Activated effector memory CD4-positive, alpha-beta T cell treated with anti-CD3 and anti-CD28 coated beads, Interleukin-2, amount 50 U/mL, for 16 hours (primary cell): ENCODE data around the gene GABARAP.
A peak's percentile ranks its signal among the peaks of the same experiment; 100 is the strongest.

Experiments
- DNase-seq: peaks from one replicate; pipeline ENCODE4 v3.0.0-alpha.2; 2020

The GABARAP gene

DNA sequence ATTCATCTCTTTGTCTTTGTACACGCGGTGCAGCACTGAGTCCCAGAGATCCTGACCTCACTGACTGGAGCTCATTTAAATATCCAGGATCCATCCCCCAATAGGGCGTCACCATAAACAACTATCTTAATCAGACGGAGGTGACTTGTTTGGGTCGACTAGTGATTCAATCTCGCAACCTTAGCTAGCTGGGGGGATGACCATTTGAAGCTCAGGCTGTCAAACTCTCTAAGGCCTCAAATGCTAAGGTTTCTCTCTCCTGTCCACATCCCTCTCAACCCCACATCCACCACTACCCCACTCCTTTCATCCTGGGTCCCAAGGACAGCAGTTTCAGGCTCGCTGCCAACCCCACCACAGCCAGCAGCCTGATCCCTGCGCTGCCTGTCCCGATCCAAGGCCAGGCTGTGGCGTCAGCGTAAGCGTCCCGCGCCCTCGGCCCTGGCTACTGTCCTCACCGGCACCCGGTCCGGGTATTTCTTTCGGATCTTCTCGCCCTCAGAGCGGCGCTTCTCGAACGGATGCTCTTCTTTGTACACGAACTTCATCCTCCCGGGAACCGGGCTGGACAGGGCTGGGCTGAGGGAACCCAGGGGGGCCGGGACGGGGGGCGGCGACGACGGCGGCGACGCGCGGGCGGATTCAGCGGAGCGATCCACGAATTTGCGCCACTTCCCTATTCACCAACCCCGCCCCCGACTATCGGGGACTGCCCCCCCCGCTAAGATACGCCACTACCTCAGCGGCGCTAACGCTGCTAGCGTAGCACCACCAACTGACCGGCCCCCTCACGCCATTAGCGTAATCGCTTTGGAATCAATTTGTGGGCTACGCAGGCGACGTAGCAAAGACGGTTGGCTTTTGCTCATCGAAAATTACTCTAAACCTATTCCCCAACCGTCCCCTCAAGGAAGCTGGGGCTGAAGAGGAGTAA lies at the start of gene GABARAP:
Gene GABARAP (minus strand): TSS at position 667 of the 934 bp plus-strand sequence. CDS start 119 bp downstream, at position 548.
- peak; percentile 97 for DNase-seq

- DNase-seq: no peak
These were observed 48.4 kb upstream of the GABARAP start for GRCh38 chr17:7290685-7291084.

- no peak for DNase-seq
These were observed 47.9 kb upstream of the GABARAP start for GRCh38 chr17:7290166-7290565.

DNA sequence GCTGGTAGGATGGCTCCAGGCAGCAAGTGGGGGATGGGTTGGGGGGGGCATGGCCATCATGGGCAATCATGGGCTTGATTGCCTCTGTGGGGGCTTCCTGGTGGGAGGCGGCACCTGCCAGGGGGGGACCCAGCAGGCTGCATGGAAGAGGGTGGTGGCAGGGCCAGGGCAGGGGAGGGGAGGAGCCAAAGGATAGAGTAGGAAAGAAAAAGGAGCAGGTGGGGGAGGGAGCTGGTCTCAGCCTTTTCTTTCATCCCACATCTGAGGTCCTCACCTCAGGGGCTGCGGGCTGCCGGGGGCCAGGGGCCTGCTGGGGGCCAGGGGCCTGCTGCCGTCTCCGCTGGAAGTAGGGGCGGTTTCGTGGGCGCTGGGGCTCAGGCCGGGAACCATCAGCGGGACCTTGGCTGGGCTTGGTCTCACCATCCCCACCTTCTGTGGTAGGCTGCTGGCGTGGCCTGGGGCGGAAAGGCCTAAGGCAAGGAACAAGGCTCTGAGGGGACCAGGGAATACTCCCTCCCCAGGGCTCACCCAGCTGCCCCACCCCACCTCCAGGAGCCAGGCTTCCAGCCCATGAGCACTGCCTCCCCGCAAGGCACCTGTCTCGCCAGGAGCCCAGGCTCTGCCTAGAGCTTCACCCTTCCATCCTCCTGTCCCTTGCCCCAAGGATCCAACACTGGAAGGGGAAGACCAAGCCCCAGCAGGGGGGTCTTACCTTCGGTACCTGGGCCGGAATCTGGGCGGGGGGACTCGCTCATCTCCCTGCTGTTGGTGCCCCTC lies 47.2 kb upstream of the GABARAP start:
- DNase-seq: no peak

DNA sequence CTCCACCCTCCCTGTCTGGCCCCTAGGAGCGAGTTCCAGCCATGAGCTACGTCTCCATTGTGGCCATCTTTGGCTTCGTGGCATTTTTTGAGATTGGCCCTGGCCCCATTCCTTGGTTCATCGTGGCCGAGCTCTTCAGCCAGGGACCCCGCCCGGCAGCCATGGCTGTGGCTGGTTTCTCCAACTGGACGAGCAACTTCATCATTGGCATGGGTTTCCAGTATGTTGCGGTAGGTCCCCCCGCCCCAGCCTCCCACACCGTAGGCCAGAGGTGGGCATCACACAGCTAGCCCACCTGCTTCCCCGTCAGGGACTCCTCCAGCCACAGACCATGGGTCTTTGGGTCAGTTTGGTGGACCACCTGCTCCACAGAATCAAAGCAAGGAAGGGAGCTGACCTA lies 43.4 kb upstream of the GABARAP start:
- no peak for DNase-seq

DNA sequence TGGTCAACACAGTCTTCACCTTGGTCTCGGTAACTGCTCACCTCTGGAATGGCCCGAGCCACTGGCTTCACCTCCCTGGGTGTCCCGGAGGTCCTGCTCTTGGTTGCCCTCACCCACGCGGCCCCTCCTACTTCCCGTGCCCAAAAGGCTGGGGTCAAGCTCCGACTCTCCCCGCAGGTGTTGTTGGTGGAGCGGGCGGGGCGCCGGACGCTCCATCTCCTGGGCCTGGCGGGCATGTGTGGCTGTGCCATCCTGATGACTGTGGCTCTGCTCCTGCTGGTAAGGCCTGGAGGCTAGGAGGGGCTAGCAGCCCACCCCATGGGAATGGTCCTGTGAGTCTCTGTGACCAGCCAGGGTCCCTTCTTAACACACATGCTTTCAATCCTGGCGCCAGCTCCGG lies 42.7 kb upstream of the GABARAP start:
- no peak for DNase-seq

DNA sequence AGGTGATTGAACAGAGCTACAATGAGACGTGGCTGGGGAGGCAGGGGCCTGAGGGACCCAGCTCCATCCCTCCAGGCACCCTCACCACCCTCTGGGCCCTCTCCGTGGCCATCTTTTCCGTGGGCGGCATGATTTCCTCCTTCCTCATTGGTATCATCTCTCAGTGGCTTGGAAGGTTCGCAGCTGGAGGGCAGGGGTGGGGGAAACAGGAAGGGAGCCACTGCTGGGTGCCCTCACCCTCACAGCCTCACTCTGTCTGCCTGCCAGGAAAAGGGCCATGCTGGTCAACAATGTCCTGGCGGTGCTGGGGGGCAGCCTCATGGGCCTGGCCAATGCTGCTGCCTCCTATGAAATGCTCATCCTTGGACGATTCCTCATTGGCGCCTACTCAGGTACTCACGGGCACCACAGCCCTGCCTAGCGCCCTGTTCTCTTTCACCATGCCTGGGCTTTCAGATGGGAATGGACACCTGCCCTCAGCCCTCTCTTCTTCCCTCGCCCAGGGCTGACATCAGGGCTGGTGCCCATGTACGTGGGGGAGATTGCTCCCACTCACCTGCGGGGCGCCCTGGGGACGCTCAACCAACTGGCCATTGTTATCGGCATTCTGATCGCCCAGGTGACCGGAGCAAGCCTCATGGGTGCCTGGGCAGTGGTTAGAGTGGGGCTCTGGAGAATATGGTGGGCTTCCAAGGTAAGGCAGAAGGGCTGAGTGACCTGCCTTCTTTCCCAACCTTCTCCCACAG lies 41.4 kb upstream of the GABARAP start:
- no peak for DNase-seq

DNA sequence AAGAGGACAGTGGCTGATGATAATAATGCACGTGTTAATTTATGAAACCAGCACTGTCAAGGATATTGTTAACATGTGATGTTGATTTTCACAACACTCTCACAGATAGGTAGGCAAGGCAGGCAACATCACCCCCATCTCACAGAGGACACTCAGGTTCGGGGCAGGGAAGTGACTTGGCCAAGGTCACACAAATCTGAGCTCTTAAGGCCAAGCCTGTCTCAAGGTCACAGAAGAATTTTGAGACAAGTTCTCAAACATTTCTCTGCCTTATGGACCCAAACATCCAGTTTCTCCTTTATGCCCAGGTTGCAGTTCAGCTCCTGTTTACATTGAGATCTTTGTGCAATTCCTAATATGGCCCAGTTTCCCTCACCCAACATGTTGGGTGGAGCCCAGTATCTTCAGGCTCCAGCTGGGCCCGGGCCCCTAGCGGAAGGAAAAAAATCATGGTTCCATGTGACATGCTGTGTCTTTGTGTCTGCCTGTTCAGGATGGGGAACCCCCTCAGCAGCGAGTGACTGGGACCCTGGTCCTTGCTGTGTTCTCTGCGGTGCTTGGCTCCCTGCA lies 40.6 kb upstream of the GABARAP start:
- no peak for DNase-seq

DNA sequence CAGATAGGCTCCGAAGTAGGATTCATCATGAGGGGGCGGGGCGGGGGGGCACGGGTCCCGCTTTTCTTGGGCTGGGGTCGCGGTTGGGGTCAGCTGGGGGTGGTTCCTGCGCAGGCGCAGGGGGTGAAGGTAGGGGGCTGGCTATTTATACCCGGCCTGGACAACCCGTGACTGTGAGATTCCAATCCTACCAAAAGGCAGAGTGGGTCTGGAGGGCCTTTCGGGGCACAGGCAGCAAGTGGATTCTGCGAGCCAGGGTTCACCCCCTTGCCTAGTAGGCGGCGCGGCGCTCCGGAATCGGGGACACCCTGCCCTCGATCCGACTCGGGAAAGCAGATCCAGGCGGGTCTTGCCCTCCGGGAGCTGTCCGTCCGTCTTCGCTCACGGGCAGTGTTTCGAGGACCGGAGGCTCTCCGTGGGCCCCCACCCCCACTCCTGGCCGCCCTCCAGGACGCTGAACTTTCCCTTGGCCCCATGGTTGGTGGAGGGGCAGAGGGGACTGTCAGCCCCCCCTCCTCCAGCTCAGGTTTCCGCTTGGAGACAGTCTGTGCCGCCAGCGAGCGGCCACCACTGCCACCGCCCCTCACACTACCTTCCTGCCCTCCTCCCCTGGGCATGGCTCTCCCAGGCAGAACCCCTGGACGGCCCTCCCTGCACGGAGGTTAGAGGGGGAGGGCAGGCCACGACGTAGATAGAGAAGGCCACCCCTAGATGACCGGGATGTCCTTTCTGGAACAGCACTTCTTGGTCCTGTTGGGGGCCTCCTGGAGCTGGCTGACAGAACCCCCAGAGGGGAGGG lies 39.9 kb upstream of the GABARAP start:
- DNase-seq: no peak

GRCh38 chr17:7281074-7281952 lies 39.1 kb upstream of the GABARAP start, which contains the start of gene SLC2A4:
TSS of gene SLC2A4 (plus strand) at chr17:7281718. CDS start at chr17:7281935, 217 bp downstream.
- peak; percentile 93 for DNase-seq

- peak; percentile 95 for DNase-seq
These were observed 38.3 kb upstream of the GABARAP start for GRCh38 chr17:7280519-7281073.

- DNase-seq: no peak
These were observed 37.2 kb upstream of the GABARAP start for GRCh38 chr17:7279448-7279847.

DNA sequence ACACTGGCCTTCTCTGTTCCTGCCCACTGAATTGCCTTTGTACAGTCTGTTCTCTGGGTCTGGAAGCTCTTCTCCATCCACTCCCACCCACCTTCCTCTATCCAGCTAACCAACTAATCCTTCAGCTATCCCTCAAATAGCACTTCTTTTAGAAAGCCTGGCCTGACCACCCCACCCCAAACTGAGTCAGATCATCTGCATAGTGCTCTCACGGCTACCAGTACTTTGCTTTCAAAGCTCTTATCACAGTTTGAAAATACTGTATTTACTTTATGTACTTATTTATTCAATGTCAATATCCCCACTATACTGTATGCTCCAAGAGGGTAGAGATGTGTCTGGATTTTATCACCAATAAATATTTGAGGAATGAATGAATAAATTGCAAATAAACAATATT lies 24.5 kb upstream of the GABARAP start:
- no peak for DNase-seq

GRCh38 chr17:7263801-7264078 lies 21.5 kb upstream of the GABARAP start:
- DNase-seq: no peak

DNA sequence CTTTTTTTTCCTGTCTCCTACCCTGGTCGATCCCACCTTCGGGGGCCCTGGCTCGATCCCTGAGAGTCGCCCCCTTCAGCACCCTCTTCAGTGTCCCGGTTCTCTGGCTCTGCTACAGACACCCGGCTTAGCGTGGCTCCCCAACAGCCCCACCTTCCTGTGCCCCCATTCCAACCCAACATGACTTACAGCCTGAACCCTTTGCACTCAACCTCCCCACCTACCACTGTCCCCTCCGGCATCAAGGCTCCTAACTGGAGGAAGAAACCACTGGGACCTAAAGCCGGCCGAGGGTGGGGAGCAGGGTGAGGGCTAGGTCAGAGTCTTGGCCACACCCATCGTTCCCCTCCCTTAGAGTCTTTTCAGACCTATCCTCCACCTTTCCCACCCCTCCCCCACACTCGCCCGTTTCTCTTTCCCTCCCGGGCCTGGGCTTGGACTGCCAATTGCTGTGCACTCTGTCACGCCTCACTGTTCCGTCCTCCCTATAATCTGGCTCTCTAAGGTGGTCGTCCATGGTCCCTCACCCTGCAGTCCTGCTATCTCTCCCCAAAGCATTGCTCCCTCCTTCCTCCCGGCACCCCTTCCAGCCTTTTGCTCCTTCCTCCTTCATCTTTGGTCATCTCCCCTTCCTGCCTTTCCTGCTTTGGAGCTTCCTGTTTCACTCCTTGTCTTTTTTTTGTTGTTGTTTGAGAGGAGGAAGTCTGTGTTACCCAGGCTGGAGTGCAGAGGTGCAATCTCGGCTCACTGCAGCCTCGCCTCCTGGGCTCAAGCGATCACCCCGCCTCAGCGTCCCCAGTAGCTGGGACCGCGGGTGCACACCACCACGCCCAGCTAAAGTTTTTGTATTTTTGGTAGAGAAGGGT lies 20.9 kb upstream of the GABARAP start:
- peak; percentile 69 for DNase-seq

GRCh38 chr17:7262192-7262934 lies 20.1 kb upstream of the GABARAP start, which contains the start of gene CLDN7:
TSS of gene CLDN7 (minus strand) at chr17:7262478. CDS start at chr17:7262043, 435 bp downstream.
- peak; percentile 68 for DNase-seq

DNA sequence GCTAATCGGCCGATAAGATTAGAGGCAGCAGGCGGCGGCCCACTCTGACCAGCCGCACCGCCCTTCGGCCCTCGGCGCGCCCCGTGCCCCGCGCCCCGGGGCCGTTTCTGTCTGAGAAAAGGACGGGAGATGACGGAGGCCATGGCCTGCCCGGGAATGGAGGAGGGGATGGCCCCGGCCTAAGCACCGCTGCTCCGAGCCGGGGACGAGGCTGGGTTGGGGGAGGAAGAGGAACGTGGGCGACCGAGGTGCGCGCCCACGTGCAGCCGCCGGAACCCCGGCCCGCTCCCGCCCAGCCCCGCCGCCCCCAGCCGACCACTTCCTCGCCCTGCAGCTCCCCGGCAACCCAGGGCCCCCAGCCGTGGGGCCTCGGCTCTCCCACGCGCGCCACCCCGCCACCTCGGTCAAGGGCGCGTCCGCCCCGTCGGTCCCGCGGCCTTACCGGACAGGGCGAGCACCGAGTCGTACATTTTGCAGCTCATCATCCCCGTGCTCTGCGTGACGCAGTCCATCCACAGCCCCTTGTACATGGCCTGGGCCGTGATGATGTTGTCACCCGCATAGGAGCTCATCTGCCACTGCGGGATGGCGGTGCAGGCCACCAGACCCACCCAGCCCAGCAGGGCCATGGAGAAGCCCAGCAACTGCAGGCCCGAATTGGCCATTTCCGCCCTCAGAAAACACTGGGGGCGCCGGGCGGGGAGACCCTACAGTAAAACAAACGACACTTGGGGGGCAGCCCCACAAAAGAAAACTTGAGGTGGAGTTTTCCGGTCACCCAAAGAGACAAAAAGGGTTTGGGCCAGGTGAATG lies 19.3 kb upstream of the GABARAP start:
- DNase-seq: peak; percentile 67
